ENCODE results near the gene CRISPLD2. TPM values are rescaled to one million over a fixed set of nuclear protein-coding genes. Genes with fewer than 3 reads are reported as not detected.

CRISPLD2 gene
- total and polyA plus RNA-seq, 10 of the 15 experiments (the other 5 are each of a cell fraction or from before 2014, with no cell fraction given): 0.03 to 0.30 (median 0.08) TPM; not detected in 5

DNA sequence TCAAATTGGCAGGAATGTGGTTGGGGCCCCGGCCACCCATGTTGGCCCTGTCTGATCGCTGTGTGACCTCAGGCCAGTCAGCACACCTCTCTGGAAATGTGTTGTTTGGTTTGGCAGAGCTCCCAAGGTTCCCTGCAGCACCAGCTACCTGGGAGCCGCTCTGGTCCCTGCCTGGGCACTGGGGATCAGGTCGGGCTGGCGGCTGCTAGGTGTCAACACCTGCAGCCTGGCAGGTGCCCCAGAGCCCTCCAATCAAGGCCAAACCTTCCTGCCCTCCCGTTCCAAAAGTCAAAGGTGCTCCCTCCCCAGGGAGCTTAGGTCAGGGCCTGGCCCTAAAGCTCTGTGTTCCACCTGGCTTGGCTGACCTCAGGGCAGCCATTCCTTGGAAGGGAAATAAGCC is 135.6 kb downstream of the CRISPLD2 start:
- 15% methylated on average over 5 of the region's 6 CpGs for WGBS (ENCODE audit: insufficient coverage, insufficient replicate concordance, low lambda C conversion rate, missing lambda C conversion rate)
- no peak for TF ChIP-seq EED (IDR thresholded peaks at IDR 0.05; ENCODE audit: low read depth)
- TF ChIP-seq MXI1 (IDR thresholded peaks at IDR 0.05; ENCODE audit: low read depth, low read length): no peak
- no peak for TF ChIP-seq SUPT20H (IDR thresholded peaks at IDR 0.05; ENCODE audit: borderline replicate concordance, control insufficient read depth, low read depth, low read length)
- TF ChIP-seq ZSCAN29 (IDR thresholded peaks at IDR 0.05): no peak
- no peak for TF ChIP-seq ZZZ3 (IDR thresholded peaks at IDR 0.05; ENCODE audit: control insufficient read depth, insufficient read length, low read depth)
- TF ChIP-seq RELA (IDR thresholded peaks at IDR 0.05; ENCODE audit: borderline replicate concordance, partially characterized antibody): no peak
- no peak for TF ChIP-seq TCF3 (IDR thresholded peaks at IDR 0.05; ENCODE audit: borderline replicate concordance, insufficient read depth, low read depth, low read length)
- no peak for TF ChIP-seq RCOR1 (conservative IDR thresholded peaks at IDR 0.05; ENCODE audit: low read depth, low read length)
- Histone ChIP-seq H3K4me1 (ENCODE audit: control insufficient read depth, insufficient read depth, low read length) (peaks cover 4% of the 10 kb centered on the region; the same call in 1 of the 2 replicates), H3K27me3 (replicated peaks in 1 of 2; ENCODE audit: control insufficient read depth in 2 of 2, insufficient read depth in 2 of 2, low read length in 1 of 2) (no peaks in the 10 kb centered on the region), H3K79me2 (ENCODE audit: control insufficient read depth, insufficient read depth, low read length) (no peaks in the 10 kb centered on the region), H3K9me3 (replicated peaks; ENCODE audit: control insufficient read depth, insufficient read depth, low read length) (no peaks in the 10 kb centered on the region; the same call in 2 of the 3 replicates), H2AFZ (ENCODE audit: control insufficient read depth, low read depth, low read length) (no peak overlapping the region), H4K20me1 (ENCODE audit: control insufficient read depth, insufficient read depth) (no peaks in the 10 kb centered on the region), H3K4me3 (no peak overlapping the region), H3K4me2 (ENCODE audit: control insufficient read depth, insufficient read depth) (no peak overlapping the region), H3K9ac (ENCODE audit: control insufficient read depth, insufficient read depth, low read length) (no peak overlapping the region), H3K27ac (ENCODE audit: control insufficient read depth, insufficient read depth) (no peak overlapping the region), H3K36me3 (ENCODE audit: control insufficient read depth in 2 of 2, insufficient read depth in 2 of 2, low read length in 1 of 2) (no peaks in the 10 kb centered on the region)
- no peak for ATAC-seq
- intact Hi-C loops (cut with micrococcal nuclease; ENCODE audit: unreplicated experiment) (no loop called here), in situ Hi-C loops (cut with MboI) (loop anchor here (25.0 kb wide), 2 partner anchors 318 to 443 kb away; partner anchors contain the start of genes KLHL36 and MEAK7)
- ChIA-PET SMC1A (ENCODE audit: uncharacterized antibody, unreplicated experiment) (interaction anchor here (1.9 to 6.8 kb wide), 3 partner anchors 15 to 202 kb away, joined by 6 to 91 read pairs (median 11); no protein-coding TSS in a partner anchor), RAD21 (ENCODE audit: unreplicated experiment) (interaction anchor here (1.1 to 6.3 kb wide), 2 partner anchors 14 to 202 kb away, joined by 4 to 72 read pairs; no protein-coding TSS in a partner anchor), CTCF (interaction anchor here (1.0 to 7.4 kb wide), 5 partner anchors 14 to 217 kb away, joined by 3 to 170 read pairs (median 30); no protein-coding TSS in a partner anchor), POLR2A (no interaction called here)
- no peak for DNase-seq (ENCODE audit: low read depth, low spot score)
- no TSS peak for BruUV-seq (replicated peaks)
- FAIRE-seq: no peak

Measured in GM12878 (cell line).